HepG2 (cell line): ENCODE data around the gene UROD. TPM values are rescaled to one million over a fixed set of nuclear protein-coding genes. Genes with fewer than 3 reads are reported as not detected.

Source experiments
- ATAC-seq: fragments of 200-7000 bp; cut with Tn5 transposase; 3 replicates; pipeline ENCODE4 v1.9.1; 2020; ENCODE audit warnings: mild to moderate bottlenecking, moderate library complexity
- BruUV-seq: library from RNA; stranded (reverse); fragments of 400-500 nt; replicated peaks from 2 replicates; lab custom pipeline; 2021; lab: Mats Ljungman, UMichigan
- CTCF ChIA-PET: fragments of 300-600 bp; formaldehyde crosslinking; extraction: SDS; loops from one replicate; lab custom pipeline; 2021; ENCODE audit warnings: low total read pairs, inconsistent platforms, low intra/inter-chr PET ratio; lab: Yijun Ruan, JAX
- POLR2A ChIA-PET: fragments of 350-600 bp; sonication (Branson Sonifier 250); formaldehyde crosslinking; loops from one replicate; lab custom pipeline; 2020; ENCODE audit warnings: antibody characterized with exemption, inconsistent platforms; lab: Yijun Ruan, JAX
- DNase-seq: peaks from one replicate; pipeline ENCODE4 v3.0.0-alpha.2; 2015; ENCODE audit warnings: low spot score
- FAIRE-seq: peaks from 3 replicates; lab custom pipeline; 2011; peaks lifted over from hg19 to GRCh38; lab: Jason Lieb, UNC
- H2AFZ ChIP-seq: one replicate; pipeline ENCODE4 v1.6.1; 2011; ENCODE audit warnings: low read length, inconsistent platforms
- H3K27ac ChIP-seq: fragments of 300-600 bp; 3 replicates; pipeline ENCODE4 v1.8.0; 2011; ENCODE audit warnings: mixed run types, mild to moderate bottlenecking, mixed read lengths, low read length, inconsistent platforms; ENCODE audit not compliant: insufficient read depth; ENCODE audit errors: extremely low read length
- H3K27me3 ChIP-seq, 2 experiments: fragments of 200-600 bp in 1 of 2; 2 replicates in 1 of 2; 3 replicates in 1 of 2; pipeline versions ENCODE4 v1.6.0 to v1.8.0; 2011; ENCODE audit warnings: low read length in 2 of 2, mild to moderate bottlenecking in 2 of 2, moderate library complexity in 2 of 2, inconsistent platforms in 1 of 2; ENCODE audit not compliant: insufficient read depth in 2 of 2, control insufficient read depth in 1 of 2
- H3K36me3 ChIP-seq, 2 experiments: fragments of 200-600 bp in 1 of 2; replicated peaks in 1 of 2; 2 replicates in 1 of 2; 3 replicates in 1 of 2; pipeline versions ENCODE4 v1.5.1 to v1.8.0; 2011; ENCODE audit warnings: low read length in 2 of 2, inconsistent platforms in 1 of 2; ENCODE audit not compliant: insufficient read depth in 2 of 2, control insufficient read depth in 1 of 2
- H3K4me1 ChIP-seq: 2 replicates; pipeline ENCODE4 v1.5.1; 2012; ENCODE audit warnings: low read length, inconsistent platforms; ENCODE audit not compliant: insufficient read depth
- H3K4me2 ChIP-seq: 2 replicates; pipeline ENCODE4 v1.6.0; 2011; ENCODE audit warnings: low read depth, low read length, inconsistent platforms
- H3K4me3 ChIP-seq, 3 experiments: fragments of 200-600 bp in 1 of 3; sonication (generic), shearing (Covaris generic) in 1 of 3; replicated peaks in 1 of 3; 2 replicates each; pipeline ENCODE4 v1.5.1; 2011 to 2016; ENCODE audit warnings: low read length in 3 of 3, inconsistent platforms in 2 of 3, low read depth in 2 of 3, mild to moderate bottlenecking in 2 of 3, control low read depth in 1 of 3, mixed read lengths in 1 of 3; ENCODE audit not compliant: insufficient read depth in 1 of 3
- H3K79me2 ChIP-seq: one replicate; pipeline ENCODE4 v1.6.1; 2011; ENCODE audit warnings: low read length, inconsistent platforms; ENCODE audit not compliant: insufficient read depth
- H3K9ac ChIP-seq: 2 replicates; pipeline ENCODE4 v1.6.0; 2011; ENCODE audit warnings: mild to moderate bottlenecking, low read depth, low read length, inconsistent platforms; ENCODE audit not compliant: insufficient read depth
- H3K9me3 ChIP-seq: 2 replicates; pipeline ENCODE4 v1.5.1; 2012; ENCODE audit warnings: mild to moderate bottlenecking, low read length
- H4K20me1 ChIP-seq: 2 replicates; pipeline ENCODE4 v1.6.0; 2011; ENCODE audit warnings: inconsistent platforms, mild to moderate bottlenecking, low read length, moderate library complexity; ENCODE audit not compliant: insufficient read depth
- GATA4 ChIP-seq: sonication (generic); IDR thresholded peaks from 2 replicates; pipeline ENCODE4 v1.6.1; 2016; ENCODE audit warnings: antibody characterized with exemption, low read depth, borderline replicate concordance
- ISL2 ChIP-seq: sonication (generic); formaldehyde crosslinking; IDR thresholded peaks from 2 replicates; pipeline ENCODE4 v1.5.0; 2020; ENCODE audit warnings: missing genetic modification reagents
- KMT2B ChIP-seq: IDR thresholded peaks from 2 replicates; pipeline ENCODE4 v1.6.1; 2016; ENCODE audit warnings: missing genetic modification reagents, missing compliant biosample characterization
- PCBP1 ChIP-seq: fragments of 200-400 bp; formaldehyde crosslinking; IDR thresholded peaks from 2 replicates; pipeline ENCODE4 v1.6.1; 2017; ENCODE audit warnings: mild to moderate bottlenecking, low read depth, low read length, borderline replicate concordance
- RFX1 ChIP-seq: fragments of 450-650 bp; IDR thresholded peaks from 2 replicates; pipeline ENCODE4 v1.6.1; 2017
- SMAD9 ChIP-seq: sonication (generic); formaldehyde crosslinking; IDR thresholded peaks from 2 replicates; pipeline ENCODE4 v1.5.1; 2020; ENCODE audit warnings: mild to moderate bottlenecking, missing genetic modification reagents
- THAP8 ChIP-seq: sonication (generic); formaldehyde crosslinking; IDR thresholded peaks from 2 replicates; pipeline ENCODE4 v1.5.1; 2020; ENCODE audit warnings: missing genetic modification reagents, mild to moderate bottlenecking, borderline replicate concordance
- ZNF275 ChIP-seq: sonication (generic); formaldehyde crosslinking; IDR thresholded peaks from 2 replicates; pipeline ENCODE4 v1.8.0; 2022; ENCODE audit warnings: missing genetic modification reagents, mild to moderate bottlenecking, inconsistent platforms, borderline replicate concordance
- WGBS: methylation state at CpG from one replicate; pipeline ENCODE4 v1.1.6; 2017; ENCODE audit warnings: low lambda C conversion rate; 5-methylcytosine and 5-hydroxymethylcytosine counted together
- in situ Hi-C: cut with HindIII; loops from 2 replicates; pipeline ENCODE4 v1.10.0; 2017; ENCODE audit warnings: low pct_unique_long_range_greater_than_20kb; ENCODE audit not compliant: extremely low pct_ligation_motif_present
- intact Hi-C: fragments of 100-400 bp; cut with micrococcal nuclease; formaldehyde crosslinking; loops from one replicate; pipeline ENCODE4 v1.10.0; 2022; ENCODE audit not compliant: unreplicated experiment
- polyA plus RNA-seq, 8 experiments: library from polyadenylated mRNA; depleted of rRNA in 3 of 8; stranded (reverse) in 7 of 8; unstranded in 1 of 8; fragments of >200 nt; fragmentation: Illumina TruSeq in 4 of 8; extraction: Trizol in 4 of 8; gene quantifications; 2 replicates each; pipeline versions ENCODE4 v1.2.1 to v1.2.3, GENCODE V29; 2011 to 2016; ENCODE audit warnings: low read depth in 4 of 8, missing spikeins in 1 of 8, mixed read lengths in 1 of 8; ENCODE audit not compliant: insufficient read depth in 1 of 8
- total RNA-seq, 5 experiments: library from RNA; depleted of rRNA; stranded (reverse); fragments of >200 nt; fragmentation: Illumina TruSeq; extraction: Trizol; gene quantifications; 2 replicates each; pipeline ENCODE4 v1.2.3, GENCODE V29; 2016; ENCODE audit warnings: low read depth in 1 of 5

Gene UROD
- total and polyA plus RNA-seq, 2 of the 13 experiments (the other 11 are each of a cell fraction or from before 2014, with no cell fraction given) = 162 to 171 TPM

GRCh38 chr1:45016767-45017166 is 4.7 kb downstream of the UROD start:
- Histone ChIP-seq H3K27me3 (no peaks in the 10 kb centered on the region; a peak in 1 of 5 replicates), H3K4me2 (no peak overlapping the region), H3K27ac (no peak overlapping the region), H2AFZ (no peak overlapping the region), H3K4me3 (no peak overlapping the region), H3K79me2 (peaks cover 14% of the 10 kb centered on the region), H3K9ac (no peak overlapping the region), H3K4me1 (peaks cover 22% of the 10 kb centered on the region), H3K36me3 (peaks cover 0 to 14% of the 10 kb centered on the region in 2 experiments; a peak in 3 of 5 replicates), H3K9me3 (no peaks in the 10 kb centered on the region), H4K20me1 (no peaks in the 10 kb centered on the region)
- intact Hi-C loops (loop anchor here (2.0 kb wide), 1 partner anchor 474 kb away; the partner anchor contains the start of gene TESK2), in situ Hi-C loops (loop anchor here (10.0 to 25.0 kb wide), 2 partner anchors 179 to 218 kb away; partner anchors contain the start of gene PTCH2)
- ChIA-PET CTCF (interaction anchor here (1.5 kb wide), 1 partner anchor 281 kb away, joined by 3 read pairs; no protein-coding TSS in a partner anchor), POLR2A (interaction anchor here (10.4 kb wide), 1 partner anchor 284 kb away, joined by 231 read pairs; no protein-coding TSS in a partner anchor)
- WGBS = 94% methylated on average over 6 of the region's 6 CpGs
- FAIRE-seq (no peak), ATAC-seq (no peak), DNase-seq (no peak)
- BruUV-seq = no TSS peak
- TF ChIP-seq GATA4 (no peak), ISL2 (CRISPR knock-in tag) (no peak), SMAD9 (CRISPR knock-in tag) (no peak), PCBP1 (no peak), RFX1 (no peak), KMT2B (CRISPR knock-in tag) (no peak), THAP8 (CRISPR knock-in tag) (no peak), ZNF275 (CRISPR knock-in tag) (no peak)
